ENCODE results near the gene SMIM1.

SMIM1 gene

GRCh38 chr1:3772715-3773571, at the start of gene SMIM1:
Gene SMIM1 (plus strand): TSS chr1:3772749. CDS start chr1:3775374, 2,625 bp downstream.
- DNase-seq (ENCODE audit: low read depth), result no peak

- no peak for DNase-seq (ENCODE audit: low read depth)
These were observed 49.7 kb upstream of the SMIM1 start for GRCh38 chr1:3722846-3723245.

GRCh38 chr1:3724416-3725030, 48.0 kb upstream of the SMIM1 start:
- peak; percentile 70 for DNase-seq (ENCODE audit: low read depth)

- no peak for DNase-seq (ENCODE audit: low read depth)
These were observed 47.2 kb upstream of the SMIM1 start for GRCh38 chr1:3725366-3725765.

- DNase-seq (ENCODE audit: low read depth), result no peak
These were observed 45.3 kb upstream of the SMIM1 start for GRCh38 chr1:3727042-3727824.

GRCh38 chr1:3727825-3728776, 44.4 kb upstream of the SMIM1 start:
- DNase-seq (ENCODE audit: low read depth), result no peak

GRCh38 chr1:3729594-3730542, 42.7 kb upstream of the SMIM1 start:
- no peak for DNase-seq (ENCODE audit: low read depth)

GRCh38 chr1:3730543-3731247, 41.9 kb upstream of the SMIM1 start:
- no peak for DNase-seq (ENCODE audit: low read depth)

- DNase-seq (ENCODE audit: low read depth), result no peak
These were observed 40.7 kb upstream of the SMIM1 start for GRCh38 chr1:3731583-3732433.

GRCh38 chr1:3732434-3733093, 40.0 kb upstream of the SMIM1 start:
- no peak for DNase-seq (ENCODE audit: low read depth)

GRCh38 chr1:3733094-3733882, 39.3 kb upstream of the SMIM1 start:
- DNase-seq (ENCODE audit: low read depth), result no peak

- DNase-seq (ENCODE audit: low read depth), result no peak
These were observed 38.5 kb upstream of the SMIM1 start for GRCh38 chr1:3733883-3734589.

GRCh38 chr1:3734602-3735001, 37.9 kb upstream of the SMIM1 start:
- no peak for DNase-seq (ENCODE audit: low read depth)

- no peak for DNase-seq (ENCODE audit: low read depth)
These were observed 37.4 kb upstream of the SMIM1 start for GRCh38 chr1:3735027-3735681.

- DNase-seq (ENCODE audit: low read depth), result no peak
These were observed 36.9 kb upstream of the SMIM1 start for GRCh38 chr1:3735688-3736087.

GRCh38 chr1:3736131-3736561, 36.4 kb upstream of the SMIM1 start:
- DNase-seq (ENCODE audit: low read depth), result no peak

Measured in stimulated activated CD8-positive, alpha-beta memory T cell treated with anti-CD3 and anti-CD28 coated beads, Interleukin-15, amount 100 ng/mL, for 1 hour (primary cell).